ENCODE results near the gene CPHXL.

Gene CPHXL

GRCh38 chr16:75726390-75726789, at the start of gene CPHXL:
CPHXL (minus strand) TSS chr16:75726490; CDS start chr16:75726442, 48 bp downstream.
- no peaks in the 10 kb centered on the region for H3K36me3 Mint-ChIP-seq
- H3K9me3 Mint-ChIP-seq: no peaks in the 10 kb centered on the region
- no peaks in the 10 kb centered on the region for H3K4me1 Mint-ChIP-seq
- H3K27ac Mint-ChIP-seq: no peak within 1 kb of the TSS
- peaks cover 0 to 7% of the 10 kb centered on the region in 2 donors for H3K27me3 Mint-ChIP-seq
- ATAC-seq (replicated peaks): no peak
- H3K4me3 Mint-ChIP-seq: no peak within 1 kb of the TSS
- no peak for DNase-seq

GRCh38 chr16:75774197-75774596, 47.9 kb upstream of the CPHXL start:
- Mint-ChIP-seq H3K4me3 (no peak overlapping the region), H3K27me3 (peaks cover 31 to 36% of the 10 kb centered on the region in 2 donors), H3K4me1 (no peaks in the 10 kb centered on the region), H3K36me3 (no peaks in the 10 kb centered on the region), H3K9me3 (no peaks in the 10 kb centered on the region), H3K27ac (no peak overlapping the region)
- no peak for DNase-seq
- no peak for ATAC-seq (replicated peaks)

DNA sequence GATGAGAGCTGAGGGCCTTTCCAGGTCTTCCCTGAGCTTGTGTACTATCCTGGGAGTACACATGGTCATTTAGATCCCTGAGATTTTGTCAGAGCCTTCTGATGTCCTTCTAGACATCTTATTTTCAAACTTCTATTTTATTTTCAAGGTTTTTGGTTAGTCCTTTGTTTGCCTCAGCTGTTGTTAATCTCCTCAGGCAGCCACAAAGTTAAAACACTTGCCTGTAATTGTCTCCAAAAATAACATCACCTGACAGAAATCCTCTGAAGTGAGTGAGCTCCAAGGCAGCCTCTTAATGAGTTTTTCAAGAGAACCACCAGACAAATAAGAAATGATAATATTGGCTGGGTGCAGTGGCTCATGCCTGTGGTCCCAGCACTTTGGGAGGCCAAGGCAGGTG, 43.8 kb upstream of the CPHXL start:
- Mint-ChIP-seq H3K4me3 (no peak overlapping the region), H3K9me3 (no peaks in the 10 kb centered on the region), H3K27me3 (peaks cover 10 to 30% of the 10 kb centered on the region in 2 donors), H3K27ac (no peak overlapping the region), H3K36me3 (no peaks in the 10 kb centered on the region), H3K4me1 (no peaks in the 10 kb centered on the region)
- DNase-seq (no peak), ATAC-seq (replicated peaks) (no peak)

GRCh38 chr16:75764154-75764768, 38.0 kb upstream of the CPHXL start:
- ATAC-seq (replicated peaks): peak; percentile 78 to 83
- H3K27me3 Mint-ChIP-seq: peaks cover 0 to 22% of the 10 kb centered on the region in 2 donors
- no peaks in the 10 kb centered on the region for H3K9me3 Mint-ChIP-seq
- DNase-seq: peak; percentile 38
- no peaks in the 10 kb centered on the region for H3K36me3 Mint-ChIP-seq
- no peak overlapping the region for H3K4me3 Mint-ChIP-seq
- H3K27ac Mint-ChIP-seq: no peak overlapping the region
- peaks cover 15 to 18% of the 10 kb centered on the region in 2 donors for H3K4me1 Mint-ChIP-seq

DNA sequence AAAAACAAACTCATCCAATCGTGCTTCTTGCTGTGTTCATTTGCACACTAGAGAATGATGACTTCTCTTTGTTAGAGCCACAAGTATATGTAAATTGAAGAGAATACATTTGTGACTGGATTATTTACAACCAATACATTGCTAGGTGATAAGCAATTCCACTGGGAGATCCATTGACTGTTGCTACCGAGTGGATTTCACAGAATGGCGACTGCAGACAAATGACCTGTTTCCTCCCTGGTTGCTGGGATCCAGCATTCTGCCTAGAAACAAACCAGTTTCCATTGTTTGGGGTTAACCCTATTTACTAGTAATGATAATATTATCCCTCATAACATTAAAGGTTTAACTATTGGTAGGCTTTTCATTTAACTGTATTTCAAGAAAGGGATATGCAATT, 36.9 kb upstream of the CPHXL start:
- no peak overlapping the region for H3K4me3 Mint-ChIP-seq
- no peak for DNase-seq
- H3K36me3 Mint-ChIP-seq: no peaks in the 10 kb centered on the region
- peaks cover 18 to 22% of the 10 kb centered on the region in 2 donors for H3K4me1 Mint-ChIP-seq
- H3K27ac Mint-ChIP-seq: no peak overlapping the region
- no peaks in the 10 kb centered on the region for H3K9me3 Mint-ChIP-seq
- no peak for ATAC-seq (replicated peaks)
- peaks cover 0 to 12% of the 10 kb centered on the region in 2 donors for H3K27me3 Mint-ChIP-seq

- H3K9me3 Mint-ChIP-seq: no peaks in the 10 kb centered on the region
- H3K27me3 Mint-ChIP-seq: peaks cover 0 to 8% of the 10 kb centered on the region in 2 donors
- peaks cover 19 to 24% of the 10 kb centered on the region in 2 donors for H3K4me1 Mint-ChIP-seq
- H3K36me3 Mint-ChIP-seq: no peaks in the 10 kb centered on the region
- H3K4me3 Mint-ChIP-seq: no peak overlapping the region
- no peak for ATAC-seq (replicated peaks)
- no peak for DNase-seq
- H3K27ac Mint-ChIP-seq: no peak overlapping the region
These were observed 36.5 kb upstream of the CPHXL start for GRCh38 chr16:75762746-75763145.

DNA sequence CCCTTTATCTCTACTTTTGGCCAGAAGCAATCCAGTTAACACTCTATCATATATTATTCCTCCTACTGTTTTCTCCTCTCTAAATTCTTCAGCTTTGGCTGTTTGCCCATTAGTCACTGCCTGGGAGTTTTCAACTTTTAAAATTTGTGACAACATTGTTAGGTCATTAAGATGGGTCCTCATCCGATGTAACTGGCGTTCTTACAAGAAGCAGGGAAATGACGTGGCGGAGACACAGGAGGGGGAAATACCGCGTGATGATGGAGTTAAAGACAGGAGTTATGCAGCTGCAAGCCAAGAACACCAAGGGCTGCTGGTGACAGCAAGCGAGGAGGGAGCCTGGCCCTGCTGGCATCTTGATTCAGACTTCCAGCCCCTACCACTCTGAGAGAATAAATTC, 34.8 kb upstream of the CPHXL start:
- ATAC-seq (replicated peaks) (peak; percentile 4 to 20), DNase-seq (no peak)
- Mint-ChIP-seq H3K4me1 (peaks cover 21 to 24% of the 10 kb centered on the region in 2 donors), H3K36me3 (no peaks in the 10 kb centered on the region), H3K27me3 (no peaks in the 10 kb centered on the region), H3K27ac (peak overlapping the region; percentile 90), H3K4me3 (peak overlapping the region; percentile 12 to 36), H3K9me3 (no peaks in the 10 kb centered on the region)

DNA sequence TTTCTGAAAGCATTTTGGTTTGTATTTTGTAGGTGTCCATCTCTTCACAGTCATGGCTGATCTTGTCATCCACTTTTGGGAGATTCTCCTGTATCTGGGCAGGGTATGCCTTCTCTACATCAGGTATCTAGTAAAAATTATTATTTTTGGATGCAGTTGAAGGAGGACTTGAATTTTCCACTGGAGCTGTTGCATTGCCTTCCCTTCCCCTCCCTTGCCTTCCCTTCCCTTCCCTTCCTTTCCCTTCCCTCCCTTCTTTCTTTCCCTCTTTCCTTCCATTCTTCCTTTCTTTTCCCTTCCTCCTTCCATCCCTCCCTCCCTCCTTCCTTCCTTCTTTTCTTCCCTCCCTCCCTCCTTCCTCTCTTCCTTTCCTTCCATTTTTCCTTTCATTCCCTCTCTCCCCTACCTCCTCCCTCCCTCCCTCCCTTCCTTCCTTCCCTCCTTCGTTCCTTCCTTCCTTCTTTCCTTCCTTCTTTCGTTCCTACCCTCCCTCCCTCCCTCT, 33.8 kb upstream of the CPHXL start:
- Mint-ChIP-seq H3K27ac (no peak overlapping the region), H3K36me3 (no peaks in the 10 kb centered on the region), H3K9me3 (no peaks in the 10 kb centered on the region), H3K4me3 (no peak overlapping the region), H3K27me3 (no peaks in the 10 kb centered on the region), H3K4me1 (peaks cover 21 to 24% of the 10 kb centered on the region in 2 donors)
- DNase-seq: no peak
- no peak for ATAC-seq (replicated peaks)

DNA sequence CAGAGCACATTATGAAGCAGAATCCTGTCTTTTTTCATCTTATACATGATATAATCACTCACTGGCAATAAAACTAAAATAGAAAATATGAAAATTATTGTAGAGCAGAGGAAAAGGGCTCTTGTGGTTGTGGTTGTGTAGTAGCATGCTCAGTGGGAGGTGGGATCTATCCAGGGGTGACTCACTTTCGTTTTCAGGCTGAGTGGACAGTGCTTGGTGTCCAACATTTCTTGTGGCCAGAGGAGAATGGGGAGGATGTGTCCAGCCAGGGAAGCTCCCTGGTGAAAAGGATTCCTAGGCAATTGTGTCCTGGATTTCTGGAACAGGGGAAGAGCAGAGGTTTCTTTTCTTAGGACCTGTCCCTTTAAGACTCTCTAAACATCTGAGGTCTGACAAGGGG, 31.9 kb upstream of the CPHXL start:
- no peak overlapping the region for H3K4me3 Mint-ChIP-seq
- no peak for DNase-seq
- H3K27me3 Mint-ChIP-seq: peaks cover 2% of the 10 kb centered on the region in 2 donors
- H3K9me3 Mint-ChIP-seq: no peaks in the 10 kb centered on the region
- no peak overlapping the region for H3K27ac Mint-ChIP-seq
- ATAC-seq (replicated peaks): no peak
- H3K36me3 Mint-ChIP-seq: no peaks in the 10 kb centered on the region
- peaks cover 21 to 24% of the 10 kb centered on the region in 2 donors for H3K4me1 Mint-ChIP-seq

DNA sequence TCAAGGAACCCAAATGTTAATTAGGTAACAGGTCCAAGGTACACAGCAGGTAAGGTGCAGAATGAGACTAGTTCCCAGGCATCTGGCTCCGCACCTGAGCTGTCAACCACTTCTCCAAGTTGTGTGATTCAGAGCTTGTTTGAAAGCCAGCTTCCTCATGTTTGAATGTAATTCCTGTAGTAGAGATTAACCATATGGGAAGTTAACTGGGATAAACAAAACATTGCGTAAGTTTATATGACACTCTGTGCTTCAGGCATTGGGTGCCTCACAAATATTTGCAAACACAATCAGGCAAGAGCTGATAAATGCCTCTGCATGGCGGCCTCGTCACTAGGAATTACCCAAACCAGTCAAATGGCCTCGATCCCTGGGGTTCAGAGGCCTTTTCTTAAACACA, 27.9 kb upstream of the CPHXL start:
- ATAC-seq (replicated peaks) (no peak), DNase-seq (no peak)
- Mint-ChIP-seq H3K4me3 (no peak overlapping the region), H3K27me3 (peaks cover 4 to 23% of the 10 kb centered on the region in 2 donors), H3K36me3 (no peaks in the 10 kb centered on the region), H3K4me1 (peaks cover 5 to 6% of the 10 kb centered on the region in 2 donors), H3K9me3 (peaks cover 0 to 1% of the 10 kb centered on the region in 2 donors), H3K27ac (no peak overlapping the region)

DNA sequence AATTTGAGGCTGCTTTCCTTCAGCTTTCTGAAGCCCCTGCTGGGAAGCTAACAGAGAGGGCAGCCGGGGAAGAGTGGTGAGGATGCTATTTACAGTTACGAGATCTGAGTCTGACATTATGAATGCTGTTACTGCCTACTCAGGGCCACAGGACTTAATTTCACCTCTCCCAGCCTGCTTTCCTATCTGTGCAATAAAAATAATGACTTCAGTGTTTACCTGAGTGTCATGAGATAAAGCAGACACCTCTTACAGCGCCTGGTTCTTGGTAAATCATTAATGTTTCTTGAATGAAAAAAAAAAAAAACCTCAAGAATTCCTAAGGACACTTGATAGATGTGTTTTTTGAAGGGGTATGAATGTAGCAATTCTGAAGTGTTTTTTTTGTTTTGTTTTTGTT, 24.2 kb upstream of the CPHXL start:
- H3K4me3 Mint-ChIP-seq: no peak overlapping the region
- H3K27ac Mint-ChIP-seq: no peak overlapping the region
- peaks cover 0 to 1% of the 10 kb centered on the region in 2 donors for H3K9me3 Mint-ChIP-seq
- ATAC-seq (replicated peaks): no peak
- DNase-seq: no peak
- no peaks in the 10 kb centered on the region for H3K36me3 Mint-ChIP-seq
- H3K27me3 Mint-ChIP-seq: peaks cover 18 to 46% of the 10 kb centered on the region in 2 donors
- H3K4me1 Mint-ChIP-seq: no peaks in the 10 kb centered on the region

GRCh38 chr16:75746359-75746758, 20.1 kb upstream of the CPHXL start:
- Mint-ChIP-seq H3K9me3 (peaks cover 8% of the 10 kb centered on the region in 2 donors), H3K27me3 (peaks cover 14 to 36% of the 10 kb centered on the region in 2 donors), H3K36me3 (peaks cover 3 to 4% of the 10 kb centered on the region in 2 donors), H3K27ac (no peak overlapping the region), H3K4me3 (no peak overlapping the region), H3K4me1 (peaks cover 0 to 2% of the 10 kb centered on the region in 2 donors)
- DNase-seq: no peak
- ATAC-seq (replicated peaks): no peak

DNA sequence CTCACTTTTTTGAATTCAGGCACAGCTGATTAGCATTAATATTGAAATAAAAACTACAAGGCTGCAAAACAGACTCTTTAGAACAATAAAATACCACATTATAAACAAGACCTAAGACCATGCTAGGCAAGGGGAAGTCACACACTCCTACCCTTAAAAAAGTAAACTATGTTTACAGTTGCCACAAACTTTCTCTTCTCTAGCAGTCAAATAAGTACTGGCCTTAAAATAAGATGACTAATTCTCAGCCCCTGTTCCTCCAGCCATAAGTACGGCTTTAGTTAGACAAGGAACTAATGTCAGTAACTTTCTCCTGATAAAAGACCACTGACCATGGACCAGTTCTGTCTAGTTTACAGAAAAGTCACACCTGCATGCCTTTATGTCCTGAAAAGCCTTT, 19.5 kb upstream of the CPHXL start:
- peaks cover 3 to 4% of the 10 kb centered on the region in 2 donors for H3K36me3 Mint-ChIP-seq
- peaks cover 0 to 2% of the 10 kb centered on the region in 2 donors for H3K4me1 Mint-ChIP-seq
- H3K9me3 Mint-ChIP-seq: peaks cover 8% of the 10 kb centered on the region in 2 donors
- DNase-seq (no peak), ATAC-seq (replicated peaks) (peak; percentile 48 to 62)
- no peak overlapping the region for H3K4me3 Mint-ChIP-seq
- no peak overlapping the region for H3K27ac Mint-ChIP-seq
- peaks cover 14 to 36% of the 10 kb centered on the region in 2 donors for H3K27me3 Mint-ChIP-seq

GRCh38 chr16:75745242-75745641, 19.0 kb upstream of the CPHXL start:
- no peak overlapping the region for H3K4me3 Mint-ChIP-seq
- peaks cover 14 to 36% of the 10 kb centered on the region in 2 donors for H3K27me3 Mint-ChIP-seq
- no peak overlapping the region for H3K27ac Mint-ChIP-seq
- H3K4me1 Mint-ChIP-seq: peaks cover 0 to 2% of the 10 kb centered on the region in 2 donors
- H3K9me3 Mint-ChIP-seq: peaks cover 8% of the 10 kb centered on the region in 2 donors
- peaks cover 3 to 4% of the 10 kb centered on the region in 2 donors for H3K36me3 Mint-ChIP-seq
- DNase-seq: no peak
- ATAC-seq (replicated peaks): peak; percentile 54 to 68

DNA sequence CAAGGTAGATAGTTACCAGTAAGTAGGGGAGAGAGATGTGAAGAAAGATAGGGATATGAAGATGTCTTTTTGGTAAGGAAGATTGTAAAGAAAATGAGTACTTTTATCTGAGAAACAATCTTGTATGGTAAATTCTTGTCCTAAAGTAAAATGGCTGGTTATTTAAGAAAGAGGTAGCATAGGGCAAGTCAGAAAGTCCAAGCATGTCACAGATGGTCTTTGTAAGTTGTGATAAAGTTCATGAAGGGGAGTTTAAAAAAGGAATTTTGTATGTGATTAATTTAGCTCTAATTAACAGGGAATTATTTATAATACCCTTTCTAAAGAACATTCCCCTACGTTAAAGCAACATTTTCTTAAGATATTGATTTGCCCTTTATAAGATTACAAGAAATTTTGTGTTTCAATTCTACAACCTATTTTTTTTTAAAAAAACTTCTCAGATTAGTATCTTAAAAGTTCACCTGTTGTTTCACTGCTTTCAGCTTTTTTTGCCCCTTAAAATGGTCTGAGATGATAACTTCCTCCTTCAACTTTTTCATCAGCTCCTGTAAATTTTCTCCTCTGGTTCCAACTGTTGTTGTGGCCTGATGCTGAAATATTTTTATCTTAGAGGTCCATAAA, 16.2 kb upstream of the CPHXL start:
- ATAC-seq (replicated peaks): no peak
- H3K27ac Mint-ChIP-seq: no peak overlapping the region

More for the DNA sequence above, 16.2 kb upstream of the CPHXL start:
- Mint-ChIP-seq H3K4me1 (peaks cover 0 to 2% of the 10 kb centered on the region in 2 donors), H3K27me3 (peaks cover 17 to 31% of the 10 kb centered on the region in 2 donors), H3K4me3 (no peak overlapping the region), H3K9me3 (peaks cover 9 to 11% of the 10 kb centered on the region in 2 donors), H3K36me3 (peaks cover 3 to 4% of the 10 kb centered on the region in 2 donors)
- DNase-seq: no peak
